ENCODE results near the gene SLC38A10.

SLC38A10 gene

DNA sequence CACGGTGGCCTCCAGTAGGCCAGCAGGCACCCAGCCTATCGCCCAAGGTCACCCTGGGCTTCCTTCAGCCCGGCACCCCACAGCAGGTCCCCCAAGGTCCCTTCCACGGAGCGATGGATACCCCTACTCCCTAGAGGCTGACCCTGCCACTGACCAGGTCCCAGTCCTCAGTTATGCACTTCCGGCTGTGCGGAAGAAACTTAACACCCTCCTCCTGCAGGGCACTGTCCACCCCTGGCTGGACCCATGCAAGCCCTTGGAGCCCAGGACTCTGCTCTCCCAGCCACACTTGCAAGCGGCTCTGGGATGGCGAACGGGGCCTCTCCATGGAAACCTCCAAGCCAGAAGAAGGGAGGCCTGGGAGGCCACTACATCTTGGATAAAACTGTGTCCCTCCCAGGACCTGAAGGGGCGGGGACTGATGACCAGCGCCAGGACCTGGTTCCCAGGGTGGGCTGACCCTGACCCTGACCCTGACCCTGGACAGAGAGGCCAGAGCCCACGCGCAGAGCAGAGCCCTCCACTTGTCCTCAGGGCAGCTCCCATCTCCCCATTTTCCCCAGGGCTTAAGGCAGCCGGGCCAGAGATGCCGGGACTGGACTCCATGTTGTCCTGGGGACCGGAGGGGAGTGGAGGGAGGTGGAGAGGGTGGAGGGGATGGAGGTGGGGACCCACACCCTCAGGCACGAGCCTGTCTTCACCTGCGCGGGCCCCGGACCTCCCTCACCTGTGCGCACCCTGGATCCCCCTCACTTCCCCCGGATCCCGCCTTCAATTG lies 73.1 kb downstream of the SLC38A10 start:
- peak overlapping the region; percentile 81 for H3K4me3 ChIP-seq (ENCODE audit: low read depth, low read length)
- TF ChIP-seq, protein P1, sequence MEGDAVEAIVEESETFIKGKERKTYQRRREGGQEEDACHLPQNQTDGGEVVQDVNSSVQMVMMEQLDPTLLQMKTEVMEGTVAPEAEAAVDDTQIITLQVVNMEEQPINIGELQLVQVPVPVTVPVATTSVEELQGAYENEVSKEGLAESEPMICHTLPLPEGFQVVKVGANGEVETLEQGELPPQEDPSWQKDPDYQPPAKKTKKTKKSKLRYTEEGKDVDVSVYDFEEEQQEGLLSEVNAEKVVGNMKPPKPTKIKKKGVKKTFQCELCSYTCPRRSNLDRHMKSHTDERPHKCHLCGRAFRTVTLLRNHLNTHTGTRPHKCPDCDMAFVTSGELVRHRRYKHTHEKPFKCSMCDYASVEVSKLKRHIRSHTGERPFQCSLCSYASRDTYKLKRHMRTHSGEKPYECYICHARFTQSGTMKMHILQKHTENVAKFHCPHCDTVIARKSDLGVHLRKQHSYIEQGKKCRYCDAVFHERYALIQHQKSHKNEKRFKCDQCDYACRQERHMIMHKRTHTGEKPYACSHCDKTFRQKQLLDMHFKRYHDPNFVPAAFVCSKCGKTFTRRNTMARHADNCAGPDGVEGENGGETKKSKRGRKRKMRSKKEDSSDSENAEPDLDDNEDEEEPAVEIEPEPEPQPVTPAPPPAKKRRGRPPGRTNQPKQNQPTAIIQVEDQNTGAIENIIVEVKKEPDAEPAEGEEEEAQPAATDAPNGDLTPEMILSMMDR (IDR thresholded peaks at IDR 0.05; ENCODE audit: low read depth, low read length): no peak

DNA sequence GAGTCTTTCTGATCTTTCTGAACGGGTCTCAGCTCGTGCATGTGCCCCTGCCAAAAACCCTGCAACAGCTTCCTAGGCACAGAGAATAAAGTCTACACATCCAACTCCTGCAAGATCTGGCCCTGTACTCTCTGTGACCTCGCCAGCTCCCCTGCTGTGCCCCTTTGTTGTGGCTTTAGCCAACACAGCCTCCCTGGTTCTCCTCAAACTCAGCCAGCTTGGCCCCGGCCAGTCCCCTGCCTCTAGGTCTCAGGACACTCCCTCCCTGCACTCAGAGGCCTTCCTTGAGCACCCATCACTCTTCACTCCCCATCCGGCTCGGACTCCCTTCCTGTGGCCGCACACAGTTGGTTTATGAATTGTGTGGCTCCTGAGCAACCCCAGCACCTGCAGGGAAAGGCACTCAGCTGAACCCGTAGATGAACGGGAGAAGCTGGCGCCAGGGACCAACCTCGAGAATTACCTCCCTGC lies 73.7 kb downstream of the SLC38A10 start:
- H3K4me3 ChIP-seq (ENCODE audit: low read depth, low read length): no peak overlapping the region
- TF ChIP-seq, protein P1 (IDR thresholded peaks at IDR 0.05; ENCODE audit: low read depth, low read length): no peak

DNA sequence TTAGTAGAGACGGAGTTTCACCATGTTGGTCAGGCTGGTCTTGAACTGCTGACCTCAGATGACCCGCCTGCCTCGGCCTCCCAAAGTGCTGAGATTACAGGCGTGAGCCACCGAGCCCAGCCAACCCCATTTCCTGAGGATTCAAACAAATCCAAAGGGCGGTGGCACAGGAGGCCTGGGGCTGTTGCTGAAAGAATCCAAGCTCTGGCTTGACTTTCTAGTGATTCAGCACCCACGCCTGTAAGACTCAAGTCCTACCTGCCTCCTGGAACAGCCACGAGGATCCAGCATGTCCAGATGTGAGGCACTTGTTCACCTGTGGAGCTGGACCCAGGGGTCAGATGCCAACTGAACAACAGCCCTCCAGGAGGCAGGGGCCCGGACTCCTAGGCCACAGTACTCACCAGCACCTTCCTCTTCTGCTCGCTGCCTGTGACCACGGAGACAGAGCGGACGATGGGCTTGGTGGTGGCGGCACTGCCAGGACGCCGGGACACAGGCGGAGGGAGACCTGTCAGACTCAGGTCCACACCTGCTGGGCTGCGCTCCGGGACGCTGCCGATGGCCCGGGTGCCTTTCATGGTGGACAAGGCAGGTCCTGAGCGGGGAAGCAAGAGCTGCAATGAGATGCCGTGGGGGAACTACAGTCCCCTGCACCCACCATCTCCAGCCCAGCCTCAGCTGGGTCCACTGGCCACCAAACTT lies 75.5 kb downstream of the SLC38A10 start:
- TF ChIP-seq, protein P1 (IDR thresholded peaks at IDR 0.05; ENCODE audit: low read depth, low read length): no peak

DNA sequence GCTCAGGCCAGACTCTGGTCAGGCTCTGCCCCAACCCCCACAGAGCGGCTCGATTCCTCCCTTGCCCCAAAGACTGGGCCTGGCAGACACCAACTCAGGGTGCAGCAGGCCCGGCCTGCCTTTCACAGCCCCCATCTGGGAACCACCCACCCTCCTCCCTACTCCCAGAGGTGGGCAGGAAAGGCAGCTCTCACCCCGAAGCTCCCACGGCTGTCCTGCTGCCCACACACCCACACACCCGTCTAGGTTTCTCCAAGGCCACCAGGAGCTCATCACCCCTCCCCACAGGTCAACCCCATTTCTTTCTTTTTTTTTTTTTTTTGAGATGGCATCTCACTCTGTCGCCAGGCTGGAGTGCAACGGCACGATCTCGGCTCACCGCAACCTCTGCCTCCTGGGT lies 76.1 kb downstream of the SLC38A10 start:
- TF ChIP-seq, protein P1 (IDR thresholded peaks at IDR 0.05; ENCODE audit: low read depth, low read length): no peak

More for the DNA sequence above, 75.5 kb downstream of the SLC38A10 start:
- no peak overlapping the region for H3K4me3 ChIP-seq (ENCODE audit: low read depth, low read length)

DNA sequence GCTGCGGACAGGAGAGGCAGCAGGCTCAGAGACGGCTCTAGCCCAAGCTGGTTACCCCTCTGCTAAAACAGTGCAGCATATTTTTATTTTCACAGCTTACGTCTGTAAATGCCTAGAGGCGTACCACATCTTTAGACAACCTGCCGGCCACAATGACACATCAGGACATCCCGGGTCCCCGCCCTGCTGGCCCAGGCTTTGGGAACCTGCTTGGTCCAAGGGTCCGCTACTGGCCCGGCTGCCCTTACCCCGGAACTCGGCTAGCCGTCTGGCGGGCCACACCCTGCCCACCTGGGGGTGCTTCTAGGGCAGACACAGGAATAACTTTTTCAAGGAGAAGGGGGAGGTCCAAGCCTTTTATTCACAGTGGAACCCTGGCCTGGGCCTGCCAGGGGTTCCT lies 76.6 kb downstream of the SLC38A10 start:
- no peak overlapping the region for H3K4me3 ChIP-seq (ENCODE audit: low read depth, low read length)
- TF ChIP-seq, protein P1 (IDR thresholded peaks at IDR 0.05; ENCODE audit: low read depth, low read length): no peak

More for the DNA sequence above, 76.1 kb downstream of the SLC38A10 start:
- H3K4me3 ChIP-seq (ENCODE audit: low read depth, low read length): no peak overlapping the region

DNA sequence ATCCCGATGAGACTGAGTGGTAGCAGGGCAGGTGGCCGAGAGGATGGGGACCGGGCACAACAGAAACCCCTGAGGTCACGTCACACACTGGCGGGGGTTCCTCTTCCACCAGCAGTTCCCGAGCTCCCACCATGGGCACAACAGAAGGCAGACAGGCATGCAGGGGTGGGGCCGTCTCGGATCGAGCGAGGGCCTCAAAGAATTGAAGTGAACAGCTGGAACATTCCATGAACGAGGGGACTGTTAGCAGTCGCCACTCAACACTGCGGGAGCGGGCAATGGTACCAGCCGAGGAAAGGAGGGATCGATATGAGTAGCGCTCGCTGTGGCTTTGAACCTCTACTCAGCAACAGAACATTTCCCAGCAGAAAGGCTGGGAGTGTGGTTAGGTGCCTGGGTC lies 77.6 kb downstream of the SLC38A10 start:
- H3K4me3 ChIP-seq (ENCODE audit: low read depth, low read length): no peak overlapping the region
- TF ChIP-seq, protein P1 (IDR thresholded peaks at IDR 0.05; ENCODE audit: low read depth, low read length): no peak

DNA sequence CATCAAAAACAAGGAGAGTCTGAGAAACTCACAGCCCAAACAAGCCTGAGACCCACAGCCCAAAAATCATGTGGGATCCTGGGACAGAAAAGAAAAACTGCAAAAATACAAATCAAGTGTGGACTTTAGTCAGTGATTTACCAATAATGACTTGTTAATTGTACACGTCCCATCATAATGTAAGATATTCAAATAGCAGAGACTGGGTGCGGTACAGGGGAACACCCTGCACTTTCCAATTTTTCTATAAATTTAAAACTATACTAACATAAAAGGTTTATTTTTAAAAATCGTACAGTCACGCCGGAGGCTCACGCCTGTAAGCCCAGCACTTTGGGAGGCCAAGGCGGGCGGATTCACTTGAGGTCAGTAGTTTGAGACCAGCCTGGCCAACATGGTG lies 81.1 kb downstream of the SLC38A10 start:
- TF ChIP-seq, protein P1 (IDR thresholded peaks at IDR 0.05; ENCODE audit: low read depth, low read length): no peak
- H3K4me3 ChIP-seq (ENCODE audit: low read depth, low read length): no peak overlapping the region

All from WI38 (cell line).